Measurements from ENCODE around the gene SCMH1.

The SCMH1 gene

GRCh38 chr1:40986956-40987355 lies 255.2 kb downstream of the SCMH1 start:
- Histone ChIP-seq H3K79me2 (no peaks in the 10 kb centered on the region), H3K4me2 (ENCODE audit: low read length) (no peak overlapping the region), H3K9ac (no peak overlapping the region), H3K27me3 (ENCODE audit: control insufficient read depth, insufficient read depth, low read length) (no peaks in the 10 kb centered on the region), H3K4me3 (ENCODE audit: low read depth, low read length) (no peak overlapping the region), H3K4me1 (peaks cover 6% of the 10 kb centered on the region), H2AFZ (no peak overlapping the region), H3K36me3 (ENCODE audit: control insufficient read depth, insufficient read depth, low read length) (no peaks in the 10 kb centered on the region), H3K9me3 (ENCODE audit: control insufficient read depth, low read length) (no peaks in the 10 kb centered on the region), H3K27ac (no peak overlapping the region)
- TF ChIP-seq CTCF (IDR thresholded peaks at IDR 0.05) = no peak

- peak overlapping the region; percentile 13 for H3K4me2 ChIP-seq (ENCODE audit: low read length)
- H3K36me3 ChIP-seq (ENCODE audit: control insufficient read depth, insufficient read depth, low read length) = no peaks in the 10 kb centered on the region
- H3K9ac ChIP-seq = no peak overlapping the region
- H3K9me3 ChIP-seq (ENCODE audit: control insufficient read depth, low read length) = no peaks in the 10 kb centered on the region
- TF ChIP-seq CTCF (IDR thresholded peaks at IDR 0.05) = no peak
- no peaks in the 10 kb centered on the region for H3K79me2 ChIP-seq
- peaks cover 8% of the 10 kb centered on the region for H3K4me1 ChIP-seq
- H2AFZ ChIP-seq = no peak overlapping the region
- H3K4me3 ChIP-seq (ENCODE audit: low read depth, low read length) = no peak overlapping the region
- H3K27ac ChIP-seq = no peak overlapping the region
- H3K27me3 ChIP-seq (ENCODE audit: control insufficient read depth, insufficient read depth, low read length) = no peaks in the 10 kb centered on the region
Observed at GRCh38 chr1:40986328-40986783, 255.8 kb downstream of the SCMH1 start.

GRCh38 chr1:40985875-40986274 lies 256.2 kb downstream of the SCMH1 start:
- no peak overlapping the region for H3K27ac ChIP-seq
- H3K27me3 ChIP-seq (ENCODE audit: control insufficient read depth, insufficient read depth, low read length) = no peaks in the 10 kb centered on the region
- no peak overlapping the region for H2AFZ ChIP-seq
- H3K4me1 ChIP-seq = peaks cover 12% of the 10 kb centered on the region
- no peaks in the 10 kb centered on the region for H3K36me3 ChIP-seq (ENCODE audit: control insufficient read depth, insufficient read depth, low read length)
- no peaks in the 10 kb centered on the region for H3K9me3 ChIP-seq (ENCODE audit: control insufficient read depth, low read length)
- H3K9ac ChIP-seq = no peak overlapping the region
- H3K4me3 ChIP-seq (ENCODE audit: low read depth, low read length) = no peak overlapping the region
- no peaks in the 10 kb centered on the region for H3K79me2 ChIP-seq
- no peak for TF ChIP-seq CTCF (IDR thresholded peaks at IDR 0.05)
- H3K4me2 ChIP-seq (ENCODE audit: low read length) = peak overlapping the region; percentile 13

- H2AFZ ChIP-seq = no peak overlapping the region
- H3K9me3 ChIP-seq (ENCODE audit: control insufficient read depth, low read length) = no peaks in the 10 kb centered on the region
- no peaks in the 10 kb centered on the region for H3K79me2 ChIP-seq
- peaks cover 12% of the 10 kb centered on the region for H3K4me1 ChIP-seq
- TF ChIP-seq CTCF (IDR thresholded peaks at IDR 0.05) = no peak
- H3K9ac ChIP-seq = no peak overlapping the region
- H3K36me3 ChIP-seq (ENCODE audit: control insufficient read depth, insufficient read depth, low read length) = no peaks in the 10 kb centered on the region
- H3K27ac ChIP-seq = no peak overlapping the region
- H3K4me3 ChIP-seq (ENCODE audit: low read depth, low read length) = no peak overlapping the region
- H3K27me3 ChIP-seq (ENCODE audit: control insufficient read depth, insufficient read depth, low read length) = no peaks in the 10 kb centered on the region
- no peak overlapping the region for H3K4me2 ChIP-seq (ENCODE audit: low read length)
Observed at GRCh38 chr1:40985161-40985560, 256.9 kb downstream of the SCMH1 start.

GRCh38 chr1:40984531-40984930 lies 257.6 kb downstream of the SCMH1 start:
- Histone ChIP-seq H3K27ac (no peak overlapping the region), H3K9me3 (ENCODE audit: control insufficient read depth, low read length) (no peaks in the 10 kb centered on the region), H2AFZ (no peak overlapping the region), H3K36me3 (ENCODE audit: control insufficient read depth, insufficient read depth, low read length) (no peaks in the 10 kb centered on the region), H3K4me1 (peaks cover 12% of the 10 kb centered on the region), H3K4me2 (ENCODE audit: low read length) (no peak overlapping the region), H3K9ac (no peak overlapping the region), H3K4me3 (ENCODE audit: low read depth, low read length) (no peak overlapping the region), H3K27me3 (ENCODE audit: control insufficient read depth, insufficient read depth, low read length) (no peaks in the 10 kb centered on the region), H3K79me2 (no peaks in the 10 kb centered on the region)
- TF ChIP-seq CTCF (IDR thresholded peaks at IDR 0.05) = no peak
